HAP-1 (cell line): ENCODE results near the gene UBA1.
A peak's percentile ranks its signal among the peaks of the same experiment; 100 is the strongest.

Experiments used
- DNase-seq, 2 experiments: peaks; one replicate each; pipeline ENCODE4 v3.0.0-alpha.2; 2016 to 2020; ENCODE audit warnings: low spot score in 2 of 2
- H3K27me3 ChIP-seq: fragments of 250-450 bp; sonication (Bioruptor Pico); 2 replicates; pipeline ENCODE4 v1.5.1; 2020; ENCODE audit warnings: low read depth, mild to moderate bottlenecking, moderate library complexity
- H3K36me3 ChIP-seq: fragments of 250-450 bp; sonication (Bioruptor Pico); replicated peaks from 2 replicates; pipeline ENCODE4 v1.5.1; 2020; ENCODE audit warnings: mild to moderate bottlenecking
- H3K4me1 ChIP-seq: fragments of 250-450 bp; sonication (Bioruptor Pico); 2 replicates; pipeline ENCODE4 v1.5.1; 2020; ENCODE audit warnings: mild to moderate bottlenecking
- H3K4me3 ChIP-seq: fragments of 250-450 bp; sonication (Bioruptor Pico); 2 replicates; pipeline ENCODE4 v1.5.1; 2020; ENCODE audit warnings: mild to moderate bottlenecking, moderate library complexity
- H3K9me3 ChIP-seq: fragments of 250-450 bp; sonication (Bioruptor Pico); 2 replicates; pipeline ENCODE4 v1.5.1; 2020; ENCODE audit warnings: mild to moderate bottlenecking, moderate library complexity
- in situ Hi-C: fragments of 300-500 bp; cut with MboI; formaldehyde crosslinking; loops from 3 replicates; pipeline ENCODE4 v1.14.3; 2020; ENCODE audit warnings: low sequenced_read_pairs, inconsistent platforms, mixed read lengths

Gene UBA1

GRCh38 chrX:47193475-47194193, at the start of gene UBA1:
Gene UBA1 (plus strand): TSS chrX:47193829. CDS start chrX:47198803, 4,974 bp downstream.
- peak; percentile 94 to 98 for DNase-seq
- H3K4me3 ChIP-seq: peak within 1 kb of the TSS; percentile 99
- H3K36me3 ChIP-seq: peaks cover 48% of the 10 kb centered on the region
- in situ Hi-C loops: loop anchor here (5.0 to 25.0 kb wide), 3 partner anchors 191 to 844 kb away; no protein-coding TSS in a partner anchor
- peaks cover 38% of the 10 kb centered on the region for H3K4me1 ChIP-seq
- no peaks in the 10 kb centered on the region for H3K9me3 ChIP-seq
- no peaks in the 10 kb centered on the region for H3K27me3 ChIP-seq

GRCh38 chrX:47143894-47144625, 49.6 kb upstream of the UBA1 start:
- no peaks in the 10 kb centered on the region for H3K9me3 ChIP-seq
- peaks cover 46% of the 10 kb centered on the region for H3K36me3 ChIP-seq
- in situ Hi-C loops: no loop called here
- H3K27me3 ChIP-seq: no peaks in the 10 kb centered on the region
- no peaks in the 10 kb centered on the region for H3K4me1 ChIP-seq
- DNase-seq: peak in 1 of 2 experiments; percentile 40
- peak overlapping the region; percentile 97 for H3K4me3 ChIP-seq

DNA sequence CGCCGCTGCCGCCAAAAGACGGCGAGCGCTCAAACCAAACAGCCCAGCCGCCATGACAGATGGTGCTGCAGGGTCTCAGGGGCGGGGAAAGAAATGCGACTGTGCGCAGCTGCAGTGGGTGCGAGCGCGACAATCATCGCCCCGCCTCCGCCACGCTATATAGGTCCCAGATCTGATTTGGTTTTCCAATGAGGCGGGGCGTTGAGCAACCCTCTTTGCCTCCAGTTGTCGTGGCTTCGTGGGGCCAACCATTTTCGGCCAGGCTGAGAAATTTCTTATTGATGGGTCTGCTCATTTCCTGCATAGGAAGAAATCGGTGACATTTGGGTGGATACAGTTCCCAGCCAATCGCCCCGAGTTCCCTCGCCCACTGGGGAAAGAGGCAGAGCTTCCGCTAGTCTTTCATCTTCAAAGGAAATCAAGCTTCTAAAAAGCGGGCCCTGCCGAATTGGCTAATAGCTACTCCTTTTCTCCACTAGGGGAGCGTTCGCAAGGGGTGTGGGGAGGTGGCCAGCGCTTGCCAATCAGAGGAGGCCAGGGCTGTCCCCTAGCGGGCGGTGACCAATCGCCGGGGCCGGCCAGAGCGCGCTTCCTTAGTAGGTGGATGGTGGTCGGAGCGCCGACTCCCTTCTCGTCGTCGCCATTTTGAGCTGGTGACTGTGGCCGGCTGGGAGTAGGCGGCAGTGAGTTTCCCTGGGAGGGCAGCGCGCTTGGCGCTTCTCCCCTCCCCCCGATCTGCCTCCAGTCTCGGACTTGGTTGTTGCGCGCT, 48.8 kb upstream of the UBA1 start, which contains the start of the genes NDUFB11 and RBM10:
Gene NDUFB11, minus strand, starts transcription at position 77 of the 769 bp plus-strand sequence. Its CDS starts 23 bp downstream, at position 54.
Gene RBM10, plus strand, starts transcription at position 596 of the 769 bp plus-strand sequence. CDS start 2,261 bp downstream, outside the sequence.
- in situ Hi-C loops: no loop called here
- Histone ChIP-seq H3K4me1 (no peaks in the 10 kb centered on the region), H3K9me3 (no peaks in the 10 kb centered on the region), H3K27me3 (no peaks in the 10 kb centered on the region), H3K36me3 (peaks cover 49% of the 10 kb centered on the region), H3K4me3 (peak within 1 kb of the TSS; percentile 97)
- DNase-seq: peak; percentile 97 to 99

DNA sequence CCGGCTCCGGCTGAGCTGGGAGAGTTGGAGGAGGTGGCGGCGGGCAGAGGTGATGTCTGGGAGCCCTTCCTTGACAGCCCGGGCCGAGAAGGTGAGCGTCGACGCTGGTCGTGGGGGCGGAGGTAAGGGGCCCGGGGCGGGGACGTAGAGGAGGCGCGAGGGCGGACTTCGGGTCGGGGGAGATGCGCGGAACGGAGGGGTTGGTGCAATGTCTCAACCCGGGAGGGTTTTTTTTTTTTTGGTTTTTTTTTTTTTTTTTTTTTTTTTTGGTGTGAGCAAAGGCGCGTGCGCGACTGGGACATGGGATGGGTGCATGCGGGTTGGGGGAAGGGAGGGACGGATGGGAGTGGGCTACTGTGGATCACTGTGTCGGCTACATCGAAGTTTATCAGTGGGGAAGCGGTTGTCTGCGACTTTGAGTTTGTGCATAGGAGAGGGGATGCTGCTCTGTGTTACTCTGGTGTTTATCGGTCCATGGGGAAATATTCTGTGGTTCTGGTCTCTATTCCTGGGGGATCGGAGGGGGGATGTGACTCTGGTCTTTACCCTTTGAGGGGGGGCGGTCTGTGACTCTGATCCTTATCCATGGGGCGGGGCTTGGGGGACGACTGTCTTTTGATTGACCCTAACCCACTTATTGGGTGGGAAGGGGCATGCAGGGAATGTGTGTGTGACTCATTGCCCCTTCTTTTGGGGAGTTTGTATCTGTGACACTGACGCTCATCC, 48.1 kb upstream of the UBA1 start:
- H3K36me3 ChIP-seq: peaks cover 49% of the 10 kb centered on the region
- peak overlapping the region; percentile 97 for H3K4me3 ChIP-seq
- in situ Hi-C loops: no loop called here
- DNase-seq: peak in 1 of 2 experiments; percentile 36
- no peaks in the 10 kb centered on the region for H3K4me1 ChIP-seq
- H3K27me3 ChIP-seq: no peaks in the 10 kb centered on the region
- no peaks in the 10 kb centered on the region for H3K9me3 ChIP-seq

GRCh38 chrX:47146121-47146935, 47.3 kb upstream of the UBA1 start:
- peaks cover 45% of the 10 kb centered on the region for H3K36me3 ChIP-seq
- in situ Hi-C loops: no loop called here
- H3K9me3 ChIP-seq: no peaks in the 10 kb centered on the region
- H3K27me3 ChIP-seq: no peaks in the 10 kb centered on the region
- H3K4me1 ChIP-seq: no peaks in the 10 kb centered on the region
- no peak for DNase-seq
- H3K4me3 ChIP-seq: peak overlapping the region; percentile 97

GRCh38 chrX:47146936-47147859, 46.4 kb upstream of the UBA1 start:
- no peak for DNase-seq
- Histone ChIP-seq H3K27me3 (no peaks in the 10 kb centered on the region), H3K4me1 (no peaks in the 10 kb centered on the region), H3K9me3 (no peaks in the 10 kb centered on the region), H3K4me3 (peak overlapping the region; percentile 97), H3K36me3 (peaks cover 48% of the 10 kb centered on the region)
- in situ Hi-C loops: no loop called here

DNA sequence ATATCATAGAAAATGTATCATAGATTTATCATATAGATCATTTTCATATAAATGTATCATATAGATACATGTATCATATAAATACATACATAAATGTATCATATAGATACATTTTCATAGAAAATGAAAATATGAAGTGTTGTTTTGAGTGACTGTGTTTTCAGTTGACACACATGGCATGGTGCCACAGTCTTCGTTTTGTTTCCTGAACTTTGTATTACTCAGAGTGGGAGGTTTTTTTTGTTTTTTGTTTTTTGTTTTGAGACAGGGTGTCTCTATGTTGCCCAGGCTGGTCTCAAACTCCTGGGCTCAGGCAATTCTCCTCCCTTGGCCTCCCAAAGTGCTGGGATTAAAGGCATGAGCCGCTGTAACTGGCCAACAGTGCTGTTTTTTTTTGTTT, 44.7 kb upstream of the UBA1 start:
- Histone ChIP-seq H3K27me3 (no peaks in the 10 kb centered on the region), H3K36me3 (peaks cover 56% of the 10 kb centered on the region), H3K4me1 (no peaks in the 10 kb centered on the region), H3K9me3 (no peaks in the 10 kb centered on the region), H3K4me3 (no peak overlapping the region)
- in situ Hi-C loops: no loop called here
- DNase-seq: no peak

GRCh38 chrX:47151435-47151834, 42.2 kb upstream of the UBA1 start:
- DNase-seq: no peak
- Histone ChIP-seq H3K36me3 (peaks cover 74% of the 10 kb centered on the region), H3K9me3 (no peaks in the 10 kb centered on the region), H3K4me1 (no peaks in the 10 kb centered on the region), H3K4me3 (no peak overlapping the region), H3K27me3 (no peaks in the 10 kb centered on the region)
- in situ Hi-C loops: no loop called here

DNA sequence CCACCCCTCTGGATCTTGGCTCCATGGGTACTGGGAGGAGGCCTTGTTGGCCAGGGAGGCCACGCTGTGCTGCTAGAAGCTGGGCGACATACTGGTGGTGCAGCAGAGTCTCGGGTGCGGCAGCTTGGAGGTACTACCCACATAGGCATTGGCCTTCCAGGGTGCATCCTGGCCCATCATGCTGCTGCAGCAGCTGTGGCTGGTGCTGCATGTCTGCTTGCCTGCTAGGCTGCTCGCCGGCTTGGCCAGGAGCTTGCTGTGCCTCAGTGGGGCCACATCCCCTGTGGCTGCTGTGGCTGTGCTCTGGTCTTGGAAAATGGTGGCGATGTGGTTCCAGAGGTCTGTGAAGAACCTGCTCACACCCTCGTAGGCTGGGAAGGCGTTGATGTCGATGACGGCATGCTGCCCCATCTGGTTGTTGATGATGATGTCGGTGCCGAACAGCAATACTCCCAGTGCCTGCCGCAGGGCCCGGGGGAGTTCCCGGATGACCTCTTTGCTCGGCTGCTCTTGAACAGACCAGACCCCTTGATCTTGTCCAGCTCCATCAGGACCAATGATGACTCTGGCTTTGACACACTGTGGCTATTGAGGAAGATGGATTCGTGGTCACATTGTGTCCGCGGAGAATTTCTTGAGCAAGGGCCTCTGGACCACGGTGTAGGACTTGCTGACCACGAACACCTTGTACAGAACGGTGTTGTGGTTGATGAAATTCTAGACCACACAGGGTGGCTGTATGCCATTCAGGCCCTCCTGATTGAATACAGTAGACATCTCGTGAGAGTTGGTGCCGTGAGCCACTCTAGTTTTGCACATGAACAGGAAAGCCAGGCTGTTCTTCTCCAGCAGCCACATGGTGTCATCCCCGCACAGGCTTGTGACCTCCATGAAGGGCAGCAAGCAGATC, 36.8 kb upstream of the UBA1 start:
- H3K4me3 ChIP-seq: no peak overlapping the region
- H3K36me3 ChIP-seq: peaks cover 70% of the 10 kb centered on the region
- DNase-seq: no peak
- in situ Hi-C loops: no loop called here
- no peaks in the 10 kb centered on the region for H3K9me3 ChIP-seq
- no peaks in the 10 kb centered on the region for H3K4me1 ChIP-seq
- no peaks in the 10 kb centered on the region for H3K27me3 ChIP-seq

- no peaks in the 10 kb centered on the region for H3K4me1 ChIP-seq
- H3K27me3 ChIP-seq: no peaks in the 10 kb centered on the region
- H3K36me3 ChIP-seq: peaks cover 70% of the 10 kb centered on the region
- in situ Hi-C loops: no loop called here
- DNase-seq: no peak
- H3K4me3 ChIP-seq: no peak overlapping the region
- H3K9me3 ChIP-seq: no peaks in the 10 kb centered on the region
Observed at GRCh38 chrX:47158131-47158530, 35.5 kb upstream of the UBA1 start.

- Histone ChIP-seq H3K27me3 (no peaks in the 10 kb centered on the region), H3K9me3 (no peaks in the 10 kb centered on the region), H3K36me3 (peaks cover 64% of the 10 kb centered on the region), H3K4me1 (no peaks in the 10 kb centered on the region), H3K4me3 (no peak overlapping the region)
- DNase-seq: no peak
- in situ Hi-C loops: no loop called here
Observed at GRCh38 chrX:47158781-47159180, 34.8 kb upstream of the UBA1 start.
